LNCaP clone FGC (cell line): ENCODE data around the gene CEP68.

Experiments used
- DNase-seq: peaks from one replicate; pipeline ENCODE4 v3.0.0-alpha.2; 2011; ENCODE audit warnings: low read depth
- H3K4me3 ChIP-seq: 2 replicates; pipeline ENCODE4 v1.5.1; 2011; ENCODE audit warnings: mild to moderate bottlenecking, low read depth, low read length, control low read depth
- TF ChIP-seq, protein P1 (sequence below): IDR thresholded peaks from 2 replicates; pipeline ENCODE4 v1.5.1; 2012; ENCODE audit warnings: mild to moderate bottlenecking; ENCODE audit not compliant: control insufficient read depth, insufficient read depth; ENCODE audit errors: extremely low read depth

CEP68 gene

DNA sequence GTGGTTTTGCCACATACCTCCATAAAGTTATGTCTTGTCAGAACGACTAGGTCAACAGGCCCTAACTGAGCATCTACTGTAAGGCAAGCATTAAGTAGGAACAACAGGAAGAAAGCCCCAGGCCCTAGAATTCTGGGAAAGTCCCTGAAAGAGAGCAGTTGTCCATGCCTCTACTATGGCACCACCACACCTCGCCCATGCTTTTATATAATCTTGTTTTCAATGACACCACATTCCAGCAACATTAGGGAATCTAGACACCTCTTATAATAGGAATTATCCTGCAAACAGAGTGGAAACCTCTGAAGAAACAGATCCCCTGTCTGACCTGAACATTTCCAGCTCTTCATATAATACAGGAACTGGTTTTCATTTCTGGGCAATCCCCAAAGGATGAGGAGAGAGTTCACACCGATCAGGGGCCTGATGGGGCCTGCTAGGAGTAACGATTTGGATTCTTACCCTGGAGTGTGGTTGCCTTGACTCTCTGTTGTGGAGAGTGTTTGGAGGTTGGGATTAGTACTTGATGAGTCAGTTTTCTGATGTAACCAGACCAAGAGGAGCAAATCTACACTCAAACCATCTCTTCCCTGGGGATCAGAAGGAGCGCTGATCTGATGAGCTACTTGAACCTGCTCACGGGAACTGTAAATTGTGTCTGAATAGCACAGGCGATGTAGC lies 31.9 kb upstream of the CEP68 start:
- TF ChIP-seq, protein P1, sequence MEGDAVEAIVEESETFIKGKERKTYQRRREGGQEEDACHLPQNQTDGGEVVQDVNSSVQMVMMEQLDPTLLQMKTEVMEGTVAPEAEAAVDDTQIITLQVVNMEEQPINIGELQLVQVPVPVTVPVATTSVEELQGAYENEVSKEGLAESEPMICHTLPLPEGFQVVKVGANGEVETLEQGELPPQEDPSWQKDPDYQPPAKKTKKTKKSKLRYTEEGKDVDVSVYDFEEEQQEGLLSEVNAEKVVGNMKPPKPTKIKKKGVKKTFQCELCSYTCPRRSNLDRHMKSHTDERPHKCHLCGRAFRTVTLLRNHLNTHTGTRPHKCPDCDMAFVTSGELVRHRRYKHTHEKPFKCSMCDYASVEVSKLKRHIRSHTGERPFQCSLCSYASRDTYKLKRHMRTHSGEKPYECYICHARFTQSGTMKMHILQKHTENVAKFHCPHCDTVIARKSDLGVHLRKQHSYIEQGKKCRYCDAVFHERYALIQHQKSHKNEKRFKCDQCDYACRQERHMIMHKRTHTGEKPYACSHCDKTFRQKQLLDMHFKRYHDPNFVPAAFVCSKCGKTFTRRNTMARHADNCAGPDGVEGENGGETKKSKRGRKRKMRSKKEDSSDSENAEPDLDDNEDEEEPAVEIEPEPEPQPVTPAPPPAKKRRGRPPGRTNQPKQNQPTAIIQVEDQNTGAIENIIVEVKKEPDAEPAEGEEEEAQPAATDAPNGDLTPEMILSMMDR: no peak
- no peak overlapping the region for H3K4me3 ChIP-seq
- DNase-seq: no peak

- no peak overlapping the region for H3K4me3 ChIP-seq
- TF ChIP-seq, protein P1: no peak
- no peak for DNase-seq
Measured at GRCh38 chr2:65025453-65026123, 30.6 kb upstream of the CEP68 start.

DNA sequence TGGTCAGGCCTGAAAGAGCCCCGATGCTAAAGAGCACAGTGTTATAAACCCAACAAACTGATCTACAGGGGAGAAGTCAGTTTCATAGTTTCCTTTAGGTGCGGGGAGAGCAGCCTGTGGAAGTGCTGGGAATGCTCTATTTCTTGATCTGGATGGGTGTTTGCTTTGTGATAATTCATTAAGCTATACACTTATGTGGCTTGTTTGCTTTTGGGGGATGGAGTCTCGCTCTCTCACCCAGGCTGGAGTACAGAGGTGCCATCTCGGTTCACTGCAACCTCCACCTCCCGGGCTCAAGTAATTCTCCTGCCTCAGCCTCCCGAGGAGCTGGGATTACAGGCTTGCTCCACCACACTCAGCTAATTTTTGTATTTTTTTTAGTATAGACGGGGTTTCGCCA lies 30.1 kb upstream of the CEP68 start:
- no peak for DNase-seq
- TF ChIP-seq, protein P1: no peak
- no peak overlapping the region for H3K4me3 ChIP-seq

GRCh38 chr2:65026704-65027464 lies 29.3 kb upstream of the CEP68 start:
- H3K4me3 ChIP-seq: no peak overlapping the region
- TF ChIP-seq, protein P1: no peak
- no peak for DNase-seq

DNA sequence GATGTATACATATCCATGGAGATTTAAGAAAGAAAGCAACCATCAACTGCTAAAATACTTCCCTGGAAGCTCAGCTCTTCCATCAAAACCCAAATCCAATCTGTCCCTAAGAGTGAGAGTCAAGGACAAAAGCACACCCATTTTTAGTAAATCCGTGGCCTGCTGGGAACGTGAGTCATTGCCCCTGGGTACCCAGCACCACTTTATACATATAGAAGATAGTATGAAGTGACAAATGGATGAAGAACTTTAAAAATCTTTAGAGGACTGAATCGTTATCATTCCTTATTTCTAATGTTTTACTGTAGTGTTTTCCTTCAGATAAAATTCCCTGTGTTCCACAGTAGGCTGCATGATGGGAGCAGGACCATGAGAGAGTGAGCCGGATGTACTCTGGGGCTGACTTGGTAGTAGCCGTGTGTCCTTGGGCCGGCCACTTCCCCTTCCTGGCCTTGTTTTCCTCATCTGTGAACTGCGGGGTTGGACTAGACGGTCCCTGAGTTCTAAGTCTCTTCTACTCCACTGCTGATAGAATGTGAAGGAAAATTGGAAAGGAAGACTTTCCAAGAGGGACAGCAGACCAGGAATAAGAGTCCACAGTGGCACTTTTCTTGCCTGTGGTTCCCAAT lies 28.5 kb upstream of the CEP68 start:
- no peak overlapping the region for H3K4me3 ChIP-seq
- TF ChIP-seq, protein P1: no peak
- no peak for DNase-seq

DNA sequence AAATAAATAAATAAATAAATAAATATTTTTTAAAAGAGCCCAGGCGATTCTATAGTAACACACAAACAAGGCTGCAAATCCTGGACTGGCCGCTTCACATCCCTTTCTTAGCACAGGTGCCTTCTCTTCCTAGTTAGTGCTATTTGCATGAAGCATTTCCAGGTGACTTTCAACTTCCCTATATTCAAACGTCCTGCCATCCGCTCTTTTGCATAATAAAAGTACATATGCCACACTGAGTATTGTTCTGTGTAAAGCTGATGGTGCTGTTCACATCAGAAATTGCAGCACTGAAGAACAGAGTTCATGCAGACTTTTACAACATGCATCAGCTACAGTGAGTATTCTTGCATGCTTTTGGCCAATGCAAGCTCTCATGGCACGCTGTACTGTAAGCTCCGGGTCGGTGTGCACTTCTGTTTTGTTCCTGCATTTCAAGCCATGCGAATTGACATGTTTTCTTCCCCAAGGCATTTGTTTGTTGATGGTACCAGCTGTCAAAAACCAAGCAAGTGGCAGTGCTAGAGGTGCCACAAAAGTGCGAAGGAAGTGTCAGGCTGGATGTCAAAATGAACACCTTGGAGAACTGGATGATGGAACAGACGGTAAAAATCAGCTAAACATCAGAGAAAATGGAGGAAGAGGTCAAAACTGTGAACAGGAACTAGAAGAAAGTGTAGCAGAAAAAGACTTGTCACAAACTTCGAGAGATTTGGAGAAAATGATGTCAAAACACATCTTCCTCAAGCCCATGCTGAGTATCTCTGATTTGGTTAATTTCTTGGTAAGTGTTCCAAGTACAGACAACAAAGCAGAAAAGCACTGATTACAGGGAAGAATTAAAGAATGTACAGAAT lies 25.5 kb upstream of the CEP68 start:
- DNase-seq: no peak
- no peak overlapping the region for H3K4me3 ChIP-seq
- TF ChIP-seq, protein P1: no peak
